Chondrocyte (in vitro differentiated cells): Measurements from ENCODE around the gene R3HDM4. TPM values are rescaled to one million over a fixed set of nuclear protein-coding genes. Genes with fewer than 3 reads are reported as not detected.
"Not testable (repeated sequence)": the region's sequence is repeated elsewhere in the genome, so short reads cannot be mapped to it uniquely, and the experiment has no call there.

Experiments used
- DNase-seq: peaks from one replicate; pipeline ENCODE4 v3.0.0; 2021; ENCODE audit warnings: mixed read lengths, low spot score
- H3K27ac Mint-ChIP-seq: one replicate; pipeline ENCODE4 v1.8.0; 2021; ENCODE audit warnings: mild to moderate bottlenecking, moderate library complexity, mixed read lengths; ENCODE audit not compliant: unreplicated experiment
- H3K27me3 Mint-ChIP-seq: 2 replicates; pipeline ENCODE4 v1.8.0; 2021; ENCODE audit warnings: low read depth, mixed read lengths
- H3K36me3 Mint-ChIP-seq: 2 replicates; pipeline ENCODE4 v1.8.0; 2021; ENCODE audit warnings: low read depth, mixed read lengths
- H3K4me1 Mint-ChIP-seq: 2 replicates; pipeline ENCODE4 v1.8.0; 2021; ENCODE audit warnings: low read depth, mild to moderate bottlenecking, mixed read lengths
- H3K4me3 Mint-ChIP-seq: one replicate; pipeline ENCODE4 v1.8.0; 2021; ENCODE audit warnings: mild to moderate bottlenecking, moderate library complexity, mixed read lengths; ENCODE audit not compliant: unreplicated experiment
- H3K9me3 Mint-ChIP-seq: 2 replicates; pipeline ENCODE4 v1.8.0; 2021; ENCODE audit warnings: low read depth, mixed read lengths
- total RNA-seq: library from RNA; stranded (reverse); gene quantifications from 3 replicates; pipeline ENCODE4 v1.2.1, GENCODE V29; 2021
- TF ChIP-seq, protein P1 (sequence below): fragments of 200-600 bp; sonication (generic); IDR thresholded peaks from 2 replicates; pipeline ENCODE4 v1.5.0; 2021; ENCODE audit warnings: antibody characterized with exemption, mild to moderate bottlenecking, moderate library complexity

R3HDM4 gene
- total RNA-seq, 1 donor from 2014 or later, result 48.4 TPM

GRCh38 chr19:850221-850978 is 62.6 kb downstream of the R3HDM4 start:
- Mint-ChIP-seq H3K36me3 (no peaks in the 10 kb centered on the region), H3K27me3 (peaks cover 7% of the 10 kb centered on the region), H3K9me3 (no peaks in the 10 kb centered on the region), H3K4me3 (no peak overlapping the region), H3K27ac (peak overlapping the region; percentile 49), H3K4me1 (peaks cover 12% of the 10 kb centered on the region)
- TF ChIP-seq, protein P1, sequence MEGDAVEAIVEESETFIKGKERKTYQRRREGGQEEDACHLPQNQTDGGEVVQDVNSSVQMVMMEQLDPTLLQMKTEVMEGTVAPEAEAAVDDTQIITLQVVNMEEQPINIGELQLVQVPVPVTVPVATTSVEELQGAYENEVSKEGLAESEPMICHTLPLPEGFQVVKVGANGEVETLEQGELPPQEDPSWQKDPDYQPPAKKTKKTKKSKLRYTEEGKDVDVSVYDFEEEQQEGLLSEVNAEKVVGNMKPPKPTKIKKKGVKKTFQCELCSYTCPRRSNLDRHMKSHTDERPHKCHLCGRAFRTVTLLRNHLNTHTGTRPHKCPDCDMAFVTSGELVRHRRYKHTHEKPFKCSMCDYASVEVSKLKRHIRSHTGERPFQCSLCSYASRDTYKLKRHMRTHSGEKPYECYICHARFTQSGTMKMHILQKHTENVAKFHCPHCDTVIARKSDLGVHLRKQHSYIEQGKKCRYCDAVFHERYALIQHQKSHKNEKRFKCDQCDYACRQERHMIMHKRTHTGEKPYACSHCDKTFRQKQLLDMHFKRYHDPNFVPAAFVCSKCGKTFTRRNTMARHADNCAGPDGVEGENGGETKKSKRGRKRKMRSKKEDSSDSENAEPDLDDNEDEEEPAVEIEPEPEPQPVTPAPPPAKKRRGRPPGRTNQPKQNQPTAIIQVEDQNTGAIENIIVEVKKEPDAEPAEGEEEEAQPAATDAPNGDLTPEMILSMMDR, result no peak
- peak; percentile 96 for DNase-seq

GRCh38 chr19:849195-849594 is 63.8 kb downstream of the R3HDM4 start:
- Mint-ChIP-seq H3K27me3 (peaks cover 12% of the 10 kb centered on the region), H3K4me1 (peaks cover 16% of the 10 kb centered on the region)
- not testable (repeated sequence) for DNase-seq, H3K4me3 Mint-ChIP-seq, H3K9me3 Mint-ChIP-seq, H3K27ac Mint-ChIP-seq, H3K36me3 Mint-ChIP-seq

DNA sequence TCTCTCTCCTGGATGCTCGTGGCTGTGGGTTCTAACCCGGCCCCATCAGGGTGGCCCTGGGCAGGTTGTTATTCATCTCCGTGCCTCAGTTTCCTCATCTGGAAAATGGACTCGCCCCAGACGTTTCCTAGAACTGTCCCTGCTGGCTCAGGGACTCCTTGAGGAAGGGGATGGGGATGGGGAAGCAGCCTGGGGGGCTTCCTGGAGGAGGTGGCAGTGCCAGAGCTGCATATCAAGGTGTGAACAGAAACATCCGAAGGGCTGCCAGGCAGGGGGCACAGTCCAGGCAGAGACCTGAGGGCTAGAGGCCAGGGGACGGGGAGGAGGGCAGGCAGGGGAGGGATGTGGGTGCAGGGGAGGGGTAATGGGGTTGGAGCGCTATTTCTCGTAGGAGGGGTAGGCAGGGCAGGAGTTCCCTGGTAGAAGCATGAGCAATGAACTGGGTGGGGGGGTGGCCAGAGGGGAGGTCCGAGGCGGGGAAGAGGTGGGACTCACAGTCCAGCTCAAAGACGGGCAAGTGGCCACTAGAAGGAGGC is 64.6 kb downstream of the R3HDM4 start:
- TF ChIP-seq, protein P1, result no peak
- Mint-ChIP-seq H3K9me3 (no peaks in the 10 kb centered on the region), H3K4me3 (no peak overlapping the region), H3K4me1 (peaks cover 16% of the 10 kb centered on the region), H3K27me3 (peaks cover 12% of the 10 kb centered on the region), H3K27ac (no peak overlapping the region), H3K36me3 (peaks cover 1% of the 10 kb centered on the region)
- DNase-seq, result no peak

Other genes starting within 250 kb of the R3HDM4 start
- 267 to 316 TPM (median 312 TPM) in 3 replicates for gene FSTL3, start 236.8 kb downstream of the R3HDM4 start, total RNA-seq
- not detected in 3 replicates for gene PRSS57, start 217.8 kb downstream of the R3HDM4 start, total RNA-seq
- gene PALM, start 204.3 kb downstream of the R3HDM4 start, total RNA-seq, result 166 to 182 TPM (median 175 TPM) in 3 replicates
- 1.5 to 2.2 TPM (median 1.6 TPM) in 3 replicates for gene MISP, start 162.1 kb downstream of the R3HDM4 start, total RNA-seq
- gene PTBP1, start 115.8 kb downstream of the R3HDM4 start, total RNA-seq, result 281 to 343 TPM (median 285 TPM) in 3 replicates
- 5.4 to 6.8 TPM (median 6.0 TPM) in 3 replicates for gene PLPPR3, start 91.3 kb downstream of the R3HDM4 start, total RNA-seq
- gene AZU1, start 85.4 kb downstream of the R3HDM4 start, total RNA-seq, result 0.37 to 0.51 TPM in 2 of 3 replicates, not detected in the other
- gene PRTN3, start 72.2 kb downstream of the R3HDM4 start, total RNA-seq, result not detected in 3 replicates
- not detected in 3 replicates for gene ELANE, start 60.9 kb downstream of the R3HDM4 start, total RNA-seq
- gene CFD, start 53.6 kb downstream of the R3HDM4 start, total RNA-seq, result 1.1 to 17.9 TPM (median 1.8 TPM) in 3 replicates
- 47.0 to 53.9 TPM (median 53.1 TPM) in 3 replicates for gene MED16, start 20.0 kb downstream of the R3HDM4 start, total RNA-seq
- not detected in 3 replicates for gene RNU6-9, start 19.7 kb downstream of the R3HDM4 start, total RNA-seq
- 0.17 to 0.38 TPM (median 0.24 TPM) in 3 replicates for gene KISS1R, start 4.1 kb upstream of the R3HDM4 start, total RNA-seq
- 6.6 to 10.0 TPM (median 8.8 TPM) in 3 replicates for gene ARID3A, start 12.8 kb upstream of the R3HDM4 start, total RNA-seq
- gene WDR18, start 71.1 kb upstream of the R3HDM4 start, total RNA-seq, result 42.1 to 48.5 TPM (median 48.0 TPM) in 3 replicates
- 0.31 to 0.67 TPM (median 0.33 TPM) in 3 replicates for gene GRIN3B, start 87.2 kb upstream of the R3HDM4 start, total RNA-seq
- gene TMEM259, start 107.9 kb upstream of the R3HDM4 start, total RNA-seq, result 120 to 130 TPM (median 120 TPM) in 3 replicates
- not detected in 3 replicates for gene RNU6-2, start 108.3 kb upstream of the R3HDM4 start, total RNA-seq
- gene CNN2, start 113.4 kb upstream of the R3HDM4 start, total RNA-seq, result 258 to 363 TPM (median 357 TPM) in 3 replicates
- gene ABCA7, start 126.9 kb upstream of the R3HDM4 start, total RNA-seq, result 6.7 to 15.9 TPM (median 8.9 TPM) in 3 replicates
- 0.57 to 1.6 TPM (median 1.0 TPM) in 3 replicates for gene ARHGAP45, start 153.9 kb upstream of the R3HDM4 start, total RNA-seq
- 110 to 119 TPM (median 113 TPM) in 3 replicates for gene POLR2E, start 182.2 kb upstream of the R3HDM4 start, total RNA-seq
- 240 to 246 TPM (median 245 TPM) in 3 replicates for gene GPX4, start 190.8 kb upstream of the R3HDM4 start, total RNA-seq